ENCODE measurements around the gene BASP1. TPM values are rescaled to one million over a fixed set of nuclear protein-coding genes. Genes with fewer than 3 reads are reported as not detected.

The BASP1 gene
- total and polyA plus RNA-seq, 2 experiments from 2014 or later, result 87.5 to 114 TPM

DNA sequence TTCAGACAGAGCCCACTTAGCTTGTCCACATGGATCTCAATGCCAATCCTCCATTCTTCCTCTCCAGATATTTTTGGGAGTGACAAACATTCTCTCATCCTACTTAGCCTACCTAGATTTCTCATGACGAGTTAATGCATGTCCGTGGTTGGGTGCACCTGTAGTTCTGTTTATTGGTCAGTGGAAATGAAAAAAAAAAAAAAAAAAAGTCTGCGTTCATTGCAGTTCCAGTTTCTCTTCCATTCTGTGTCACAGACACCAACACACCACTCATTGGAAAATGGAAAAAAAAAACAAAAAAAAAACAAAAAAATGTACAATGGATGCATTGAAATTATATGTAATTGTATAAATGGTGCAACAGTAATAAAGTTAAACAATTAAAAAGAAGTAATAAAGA, 59.0 kb downstream of the BASP1 start:
- Histone ChIP-seq H3K27ac (ENCODE audit: low read depth) (no peak overlapping the region), H2AFZ (no peak overlapping the region), H3K36me3 (ENCODE audit: insufficient read depth) (peaks cover 8% of the 10 kb centered on the region; the same call in 1 of the 2 replicates), H3K9me2 (ENCODE audit: insufficient read depth) (no peaks in the 10 kb centered on the region), H3K27me3 (ENCODE audit: insufficient read depth) (no peaks in the 10 kb centered on the region), H3F3A (replicated peaks; ENCODE audit: low read depth) (no peaks in the 10 kb centered on the region), H3K4me1 (ENCODE audit: insufficient read depth) (peaks cover 6% of the 10 kb centered on the region; the same call in 1 of the 2 replicates), H3K79me2 (replicated peaks; ENCODE audit: insufficient read depth) (peaks cover 33% of the 10 kb centered on the region), H3K4me2 (no peak overlapping the region), H4K20me1 (replicated peaks; ENCODE audit: insufficient read depth) (peaks cover 8% of the 10 kb centered on the region; the same call in 1 of the 2 replicates), H3K4me3 (no peak overlapping the region)
- Mint-ChIP-seq H3K4me1 (peaks cover 11% of the 10 kb centered on the region; the same call in 2 of the 3 replicates), H3K4me3 (no peak overlapping the region), H3K36me3 (ENCODE audit: low read depth) (peaks cover 20% of the 10 kb centered on the region), H3K27ac (no peak overlapping the region), H3K9me3 (no peaks in the 10 kb centered on the region), H3K27me3 (ENCODE audit: insufficient read depth, low read depth, poor library complexity) (peaks cover 4% of the 10 kb centered on the region)
- DNase-seq (ENCODE audit: low spot score) (no peak), ATAC-seq (no peak)
- no peak for TF ChIP-seq ZNF462 (CRISPR knock-in tag; IDR thresholded peaks at IDR 0.05)
- TF ChIP-seq, protein P1, sequence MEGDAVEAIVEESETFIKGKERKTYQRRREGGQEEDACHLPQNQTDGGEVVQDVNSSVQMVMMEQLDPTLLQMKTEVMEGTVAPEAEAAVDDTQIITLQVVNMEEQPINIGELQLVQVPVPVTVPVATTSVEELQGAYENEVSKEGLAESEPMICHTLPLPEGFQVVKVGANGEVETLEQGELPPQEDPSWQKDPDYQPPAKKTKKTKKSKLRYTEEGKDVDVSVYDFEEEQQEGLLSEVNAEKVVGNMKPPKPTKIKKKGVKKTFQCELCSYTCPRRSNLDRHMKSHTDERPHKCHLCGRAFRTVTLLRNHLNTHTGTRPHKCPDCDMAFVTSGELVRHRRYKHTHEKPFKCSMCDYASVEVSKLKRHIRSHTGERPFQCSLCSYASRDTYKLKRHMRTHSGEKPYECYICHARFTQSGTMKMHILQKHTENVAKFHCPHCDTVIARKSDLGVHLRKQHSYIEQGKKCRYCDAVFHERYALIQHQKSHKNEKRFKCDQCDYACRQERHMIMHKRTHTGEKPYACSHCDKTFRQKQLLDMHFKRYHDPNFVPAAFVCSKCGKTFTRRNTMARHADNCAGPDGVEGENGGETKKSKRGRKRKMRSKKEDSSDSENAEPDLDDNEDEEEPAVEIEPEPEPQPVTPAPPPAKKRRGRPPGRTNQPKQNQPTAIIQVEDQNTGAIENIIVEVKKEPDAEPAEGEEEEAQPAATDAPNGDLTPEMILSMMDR (conservative IDR thresholded peaks at IDR 0.05; ENCODE audit: low read depth in 2 of 2), result no peak
- TF ChIP-seq ETS1 (IDR thresholded peaks at IDR 0.05), result no peak
- TF ChIP-seq EZH2 (IDR thresholded peaks at IDR 0.05; ENCODE audit: low read depth, unreplicated experiment), result no peak
- no peak for TF ChIP-seq CREB1 (CRISPR knock-in tag; IDR thresholded peaks at IDR 0.05; ENCODE audit: low read depth)
- TF ChIP-seq NANOG (IDR thresholded peaks at IDR 0.05; ENCODE audit: borderline replicate concordance), result no peak
- no peak for TF ChIP-seq POLR2AphosphoS5 (IDR thresholded peaks at IDR 0.05; ENCODE audit: low read depth)
- no peak for TF ChIP-seq JUNB (IDR thresholded peaks at IDR 0.05; ENCODE audit: unreplicated experiment)
- TF ChIP-seq EZH2phosphoT487 (IDR thresholded peaks at IDR 0.05; ENCODE audit: unreplicated experiment), result no peak
- TF ChIP-seq ZNF331 (CRISPR knock-in tag; IDR thresholded peaks at IDR 0.05; ENCODE audit: low read depth), result no peak
- TF ChIP-seq STAT1 (IDR thresholded peaks at IDR 0.05; ENCODE audit: unreplicated experiment), result no peak
- no peak for TF ChIP-seq ZNF114 (CRISPR knock-in tag; IDR thresholded peaks at IDR 0.05)
- no peak for TF ChIP-seq REST (IDR thresholded peaks at IDR 0.05; ENCODE audit: unreplicated experiment)

Measured in GM23338 (cell line).